ENCODE data around the gene GPC6. TPM values are rescaled to one million over a fixed set of nuclear protein-coding genes. Genes with fewer than 3 reads are reported as not detected.

The GPC6 gene
- total RNA-seq, 1 donor from 2014 or later: 50.3 TPM

- H3K27me3 Mint-ChIP-seq: no peaks in the 10 kb centered on the region
- peaks cover 7% of the 10 kb centered on the region for H3K9me3 Mint-ChIP-seq (ENCODE audit: low read depth)
- no peak overlapping the region for H3K4me3 Mint-ChIP-seq (ENCODE audit: low read depth)
- no peak overlapping the region for H3K27ac Mint-ChIP-seq
- TF ChIP-seq CTCF (IDR thresholded peaks at IDR 0.05; ENCODE audit: unreplicated experiment): no peak
- peaks cover 1% of the 10 kb centered on the region for H3K36me3 Mint-ChIP-seq (ENCODE audit: insufficient read depth)
- no peak for DNase-seq (ENCODE audit: low spot score, unreplicated experiment)
- H3K4me1 Mint-ChIP-seq (ENCODE audit: low read depth): no peaks in the 10 kb centered on the region
Observed at GRCh38 chr13:94168783-94169453, 942.3 kb downstream of the GPC6 start.

GRCh38 chr13:94169454-94170144 lies 943.0 kb downstream of the GPC6 start:
- Mint-ChIP-seq H3K27ac (no peak overlapping the region), H3K36me3 (ENCODE audit: insufficient read depth) (peaks cover 3% of the 10 kb centered on the region), H3K27me3 (no peaks in the 10 kb centered on the region), H3K4me3 (ENCODE audit: low read depth) (no peak overlapping the region), H3K4me1 (ENCODE audit: low read depth) (no peaks in the 10 kb centered on the region), H3K9me3 (ENCODE audit: low read depth) (peaks cover 7% of the 10 kb centered on the region)
- DNase-seq (ENCODE audit: low spot score, unreplicated experiment): no peak
- no peak for TF ChIP-seq CTCF (IDR thresholded peaks at IDR 0.05; ENCODE audit: unreplicated experiment)

GRCh38 chr13:94170145-94170571 lies 943.6 kb downstream of the GPC6 start:
- no peak overlapping the region for H3K4me3 Mint-ChIP-seq (ENCODE audit: low read depth)
- H3K4me1 Mint-ChIP-seq (ENCODE audit: low read depth): no peaks in the 10 kb centered on the region
- no peaks in the 10 kb centered on the region for H3K27me3 Mint-ChIP-seq
- peaks cover 5% of the 10 kb centered on the region for H3K36me3 Mint-ChIP-seq (ENCODE audit: insufficient read depth)
- TF ChIP-seq CTCF (IDR thresholded peaks at IDR 0.05; ENCODE audit: unreplicated experiment): no peak
- peaks cover 7% of the 10 kb centered on the region for H3K9me3 Mint-ChIP-seq (ENCODE audit: low read depth)
- no peak for DNase-seq (ENCODE audit: low spot score, unreplicated experiment)
- H3K27ac Mint-ChIP-seq: no peak overlapping the region

GRCh38 chr13:94172416-94172815 lies 945.8 kb downstream of the GPC6 start:
- peaks cover 9% of the 10 kb centered on the region for H3K4me1 Mint-ChIP-seq (ENCODE audit: low read depth)
- no peak overlapping the region for H3K27ac Mint-ChIP-seq
- no peak for TF ChIP-seq CTCF (IDR thresholded peaks at IDR 0.05; ENCODE audit: unreplicated experiment)
- peaks cover 4% of the 10 kb centered on the region for H3K9me3 Mint-ChIP-seq (ENCODE audit: low read depth)
- no peaks in the 10 kb centered on the region for H3K27me3 Mint-ChIP-seq
- no peak overlapping the region for H3K4me3 Mint-ChIP-seq (ENCODE audit: low read depth)
- DNase-seq (ENCODE audit: low spot score, unreplicated experiment): no peak
- peaks cover 4% of the 10 kb centered on the region for H3K36me3 Mint-ChIP-seq (ENCODE audit: insufficient read depth)

GRCh38 chr13:94173312-94173854 lies 946.8 kb downstream of the GPC6 start:
- H3K4me1 Mint-ChIP-seq (ENCODE audit: low read depth): peaks cover 15% of the 10 kb centered on the region
- H3K36me3 Mint-ChIP-seq (ENCODE audit: insufficient read depth): peaks cover 3% of the 10 kb centered on the region
- no peak overlapping the region for H3K27ac Mint-ChIP-seq
- H3K27me3 Mint-ChIP-seq: no peaks in the 10 kb centered on the region
- DNase-seq (ENCODE audit: low spot score, unreplicated experiment): no peak
- no peak for TF ChIP-seq CTCF (IDR thresholded peaks at IDR 0.05; ENCODE audit: unreplicated experiment)
- peaks cover 3% of the 10 kb centered on the region for H3K9me3 Mint-ChIP-seq (ENCODE audit: low read depth)
- H3K4me3 Mint-ChIP-seq (ENCODE audit: low read depth): no peak overlapping the region

Data from progenitor cell of endocrine pancreas (in vitro differentiated cells).